ENCODE measurements around the gene RPS6KA1.
"Not testable (repeated sequence)": the region's sequence is repeated elsewhere in the genome, so short reads cannot be mapped to it uniquely, and the experiment has no call there.

RPS6KA1 gene

GRCh38 chr1:26529655-26530409, at the start of gene RPS6KA1:
Gene RPS6KA1 (plus strand): TSS chr1:26529761. CDS start chr1:26529921, 160 bp downstream.
- peak; percentile 58 for DNase-seq

DNA sequence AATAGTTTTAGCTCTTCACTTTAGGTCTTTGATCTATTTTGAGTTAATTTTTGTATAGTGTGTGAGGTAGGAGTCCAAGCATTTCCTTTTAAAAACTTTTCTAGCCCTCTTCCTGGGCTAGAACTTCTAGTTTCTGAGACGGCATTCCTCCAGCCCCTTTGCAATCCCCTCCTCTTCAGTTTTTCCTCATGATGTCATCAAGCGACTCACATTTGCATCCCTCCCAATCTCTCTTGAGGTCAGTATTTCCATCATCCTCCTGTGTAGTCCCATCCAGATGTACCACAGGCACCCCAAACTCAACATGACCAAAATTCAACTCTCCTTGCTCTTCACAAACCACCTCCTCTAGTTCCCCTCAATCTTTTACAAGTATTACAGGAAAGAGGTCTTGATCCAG, 46.6 kb upstream of the RPS6KA1 start:
- DNase-seq, result no peak

- DNase-seq, result no peak
Observed at GRCh38 chr1:26483980-26484379, 45.6 kb upstream of the RPS6KA1 start.

- no peak for DNase-seq
Observed at GRCh38 chr1:26490155-26490554, 39.4 kb upstream of the RPS6KA1 start.

GRCh38 chr1:26493267-26493666, 36.3 kb upstream of the RPS6KA1 start:
- no peak for DNase-seq

GRCh38 chr1:26493938-26494337, 35.6 kb upstream of the RPS6KA1 start:
- DNase-seq, result no peak

GRCh38 chr1:26496861-26497260, 32.7 kb upstream of the RPS6KA1 start:
- no peak for DNase-seq

- no peak for DNase-seq
Observed at GRCh38 chr1:26498894-26499293, 30.7 kb upstream of the RPS6KA1 start.

- DNase-seq, result peak; percentile 79
Observed at GRCh38 chr1:26500488-26501175, 28.9 kb upstream of the RPS6KA1 start.

DNA sequence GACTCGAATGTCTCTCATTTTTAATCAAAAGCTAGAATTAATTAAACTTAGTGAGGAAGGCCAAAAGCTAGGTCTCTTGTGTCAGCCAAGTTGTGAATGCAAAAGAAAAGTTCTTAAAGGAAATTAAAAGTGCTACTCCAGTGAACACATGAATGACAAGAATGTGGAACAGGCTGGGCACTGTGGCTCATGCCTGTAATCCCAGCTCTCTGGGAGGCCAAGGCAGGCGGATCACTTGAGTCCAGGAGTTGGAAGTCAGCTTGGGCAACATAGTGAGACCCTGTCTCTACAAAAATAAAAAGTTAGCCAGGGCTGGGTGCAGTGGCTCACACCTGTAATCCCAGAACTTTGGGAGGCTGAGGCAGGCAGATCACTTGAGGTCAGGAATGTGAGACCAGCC, 18.9 kb upstream of the RPS6KA1 start:
- not testable (repeated sequence) for DNase-seq

DNA sequence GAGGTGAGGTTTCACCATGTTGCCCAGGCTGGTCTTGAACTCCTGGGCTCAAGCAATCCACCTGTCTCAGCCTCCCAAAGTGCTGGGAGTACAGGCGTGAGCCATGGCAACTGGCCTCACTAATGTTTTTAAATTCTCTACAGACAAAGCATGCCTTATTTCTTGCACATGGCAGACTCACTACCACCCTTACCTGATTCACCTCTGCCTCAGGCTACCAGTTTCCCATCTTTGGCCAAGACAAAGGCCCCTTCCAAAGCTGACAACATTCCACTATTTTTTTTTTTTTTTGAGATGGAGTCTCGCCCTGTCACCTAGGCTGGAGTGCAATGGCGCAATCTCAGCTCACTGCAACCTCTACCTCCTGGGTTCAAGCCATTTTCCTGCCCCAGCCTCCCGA, 13.7 kb upstream of the RPS6KA1 start:
- DNase-seq, result not testable (repeated sequence)

DNA sequence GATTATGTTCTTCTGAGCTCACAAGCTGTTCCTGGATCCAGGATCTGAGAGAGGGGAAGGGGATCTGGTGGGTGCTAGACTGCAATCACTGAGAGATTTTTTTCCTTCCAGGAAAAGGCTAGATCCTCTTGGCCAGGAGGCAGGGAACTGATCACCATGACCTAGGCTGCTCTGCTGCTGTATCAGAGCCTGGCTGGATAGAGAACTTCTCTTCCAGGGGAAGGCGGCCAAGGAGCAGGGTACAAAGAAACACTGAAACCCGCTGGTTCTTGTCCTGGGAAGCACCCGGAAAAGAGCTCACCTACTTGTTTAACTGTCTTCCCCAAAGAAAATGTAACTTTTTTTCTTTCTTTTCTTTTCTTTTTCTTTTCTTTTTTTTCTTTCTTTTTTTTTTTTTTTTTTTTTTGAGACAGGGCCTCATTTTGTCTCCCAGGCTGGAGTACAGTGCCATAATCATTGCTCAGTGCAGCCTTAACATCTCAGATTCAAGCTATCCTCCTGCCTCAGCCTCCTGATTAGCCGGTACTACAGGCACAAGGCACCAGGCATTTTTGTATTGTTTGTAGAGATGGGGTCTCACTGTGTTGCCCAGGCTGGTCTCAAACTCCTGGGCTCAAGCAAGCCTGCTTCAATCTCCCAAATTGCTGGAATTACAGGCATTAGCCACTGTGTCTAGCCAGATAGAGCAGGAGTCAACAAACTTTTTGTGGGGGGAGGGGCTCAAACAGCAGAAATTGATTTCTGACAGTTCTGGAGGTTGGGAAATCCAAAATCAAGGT, 12.4 kb upstream of the RPS6KA1 start:
- DNase-seq, result no peak

DNA sequence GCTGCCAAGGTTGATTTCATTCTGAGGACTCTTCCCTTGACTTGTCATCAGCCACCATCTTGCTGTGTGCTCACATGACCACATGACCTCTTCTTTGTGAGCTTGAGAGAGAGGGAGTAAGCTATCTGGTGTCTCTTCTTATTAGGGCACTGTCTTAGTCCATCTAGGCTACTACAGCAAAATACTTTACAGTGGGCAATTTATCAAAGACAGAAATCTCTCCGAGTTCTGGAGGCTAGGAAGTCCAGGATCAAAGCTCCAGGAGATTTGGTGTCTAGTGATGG, 11.9 kb upstream of the RPS6KA1 start:
- no peak for DNase-seq

- DNase-seq, result no peak
Observed at GRCh38 chr1:26518355-26518754, 11.2 kb upstream of the RPS6KA1 start.

DNA sequence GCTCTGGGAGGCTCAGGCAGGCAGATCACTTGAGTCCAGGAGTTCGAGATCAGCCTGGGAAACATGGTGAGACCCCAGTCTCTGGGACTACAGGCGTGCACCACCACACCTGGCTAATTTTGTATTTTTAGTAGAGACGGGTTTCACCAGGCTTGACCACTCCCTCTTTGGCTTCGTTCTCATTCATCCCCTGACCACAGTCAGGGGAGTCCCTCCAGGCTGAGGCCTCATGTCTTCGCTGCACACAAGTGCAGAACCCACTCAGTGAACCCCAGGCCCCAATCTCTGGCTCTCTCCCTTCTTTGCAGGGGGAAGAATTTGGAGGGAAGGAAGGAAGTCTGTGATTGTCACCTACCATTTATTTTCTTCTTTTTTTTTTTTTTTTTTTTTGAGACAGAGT, 9.2 kb upstream of the RPS6KA1 start:
- DNase-seq, result no peak

DNA sequence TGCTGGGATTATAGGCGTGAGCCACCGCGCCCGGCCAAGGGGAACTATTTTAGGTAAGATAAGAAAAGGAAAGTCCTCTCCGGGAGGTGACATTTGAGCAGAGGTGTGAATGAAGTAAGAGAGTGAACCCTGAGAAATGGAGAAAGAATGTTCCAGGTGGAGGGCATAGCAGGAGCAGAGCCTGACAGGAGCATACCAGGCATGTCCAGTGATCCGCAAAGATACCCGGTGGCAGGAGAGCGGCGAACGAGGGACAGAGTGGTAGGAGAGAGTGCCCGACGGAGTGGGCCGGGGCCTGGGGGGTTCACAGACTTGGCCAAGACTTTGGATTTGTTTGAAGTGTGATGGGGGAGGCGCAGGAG, 7.9 kb upstream of the RPS6KA1 start:
- DNase-seq, result no peak

DNA sequence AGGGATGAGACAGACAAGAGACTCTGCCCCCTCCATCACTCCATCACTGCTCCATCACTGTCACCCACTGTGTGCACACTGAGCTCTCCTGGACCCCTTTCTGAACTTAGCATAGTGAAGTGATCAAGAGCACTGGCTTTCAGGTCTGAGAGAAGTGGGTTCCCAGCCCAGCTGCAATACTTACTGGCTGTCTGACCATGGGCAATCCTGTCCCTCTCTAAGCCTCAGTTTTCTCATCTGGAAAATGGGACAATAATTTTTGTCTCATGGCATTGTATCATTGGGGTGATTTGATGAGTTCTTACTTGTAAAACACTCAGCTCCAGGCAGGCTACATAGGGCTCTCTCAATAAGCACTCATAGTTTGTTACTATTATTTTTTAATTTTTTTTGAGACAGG, 7.5 kb upstream of the RPS6KA1 start:
- DNase-seq, result no peak

GRCh38 chr1:26524181-26524580, 5.4 kb upstream of the RPS6KA1 start:
- DNase-seq, result no peak

- no peak for DNase-seq
Observed at GRCh38 chr1:26526287-26526686, 3.3 kb upstream of the RPS6KA1 start.

DNA sequence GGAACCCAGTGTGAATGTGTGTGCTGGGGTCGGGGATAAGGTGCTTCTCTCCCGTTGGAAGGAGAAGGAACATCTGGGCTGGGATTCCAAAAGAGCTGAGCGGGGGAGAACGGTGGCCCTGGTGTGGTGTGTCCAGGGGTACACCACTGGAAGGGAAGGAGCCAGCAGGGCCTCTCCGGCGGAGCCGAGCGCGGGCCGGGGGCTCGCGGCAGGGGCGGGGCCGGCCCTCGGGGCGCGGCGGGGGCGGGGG, 231 bp upstream of the RPS6KA1 start:
- no peak for DNase-seq

GRCh38 chr1:26530410-26530894, 891 bp downstream of the RPS6KA1 start:
- no peak for DNase-seq

- DNase-seq, result no peak
Observed at GRCh38 chr1:26530895-26531598, 1.5 kb downstream of the RPS6KA1 start.

GRCh38 chr1:26531651-26532131, 2.1 kb downstream of the RPS6KA1 start:
- no peak for DNase-seq

All from inflammatory macrophage treated with lipopolysaccharide for 4 hours (primary cell).